Right lobe of liver (tissue), 6 donors: ENCODE measurements around the gene OBSL1. TPM values are rescaled to one million over a fixed set of nuclear protein-coding genes. Genes with fewer than 3 reads are reported as not detected.

Source experiments
- ATAC-seq, 4 donors: fragments of 200-7000 bp; cut with Tn5 transposase; one replicate each; pipeline ENCODE4 v1.9.1; 2020; ENCODE audit warnings: mild to moderate bottlenecking in 4 of 4, moderate library complexity in 4 of 4
- DNase-seq, 3 donors: peaks; one replicate each; pipeline ENCODE4 v3.0.0-alpha.2; 2020
- H3K27ac ChIP-seq, 3 donors: fragments of 200-600 bp; one replicate each; pipeline ENCODE4 v1.8.0; 2022
- H3K27me3 ChIP-seq, 2 donors: fragments of 200-600 bp; one replicate each; pipeline ENCODE4 v1.8.0; 2022
- H3K36me3 ChIP-seq, 4 donors: fragments of 200-600 bp; sonication (generic) in 1 of 4; one replicate each; pipeline versions ENCODE4 v1.5.1 to v1.8.0; 2017 to 2022; ENCODE audit warnings: control low read depth in 1 of 4
- H3K4me1 ChIP-seq, 4 donors: fragments of 200-600 bp; sonication (generic) in 1 of 4; one replicate each; pipeline versions ENCODE4 v1.5.1 to v1.8.0; 2017 to 2022; ENCODE audit warnings: control low read depth in 1 of 4
- H3K4me3 ChIP-seq, 3 donors: fragments of 200-600 bp; one replicate each; pipeline ENCODE4 v1.8.0; 2022
- H3K9me3 ChIP-seq, 4 donors: fragments of 200-600 bp; sonication (generic) in 1 of 4; one replicate each; pipeline versions ENCODE4 v1.5.1 to v1.8.0; 2017 to 2022; ENCODE audit warnings: control low read depth in 1 of 4
- POLR2A ChIP-seq: fragments of 450-650 bp; IDR thresholded peaks from one replicate; pipeline ENCODE4 v1.6.1; 2017; ENCODE audit warnings: antibody characterized with exemption, mild to moderate bottlenecking
- WGBS: methylation state at CpG from one replicate; pipeline ENCODE4 v1.1.6; 2018; ENCODE audit warnings: low coverage, low lambda C conversion rate; ENCODE audit not compliant: insufficient coverage; ENCODE audit errors: missing lambda C conversion rate; 5-methylcytosine and 5-hydroxymethylcytosine counted together
- intact Hi-C, 2 donors: fragments of 100-400 bp; cut with DNase I; formaldehyde crosslinking; loops; one replicate each; pipeline versions ENCODE4 v1.11.2 to v1.14.1; 2022
- total RNA-seq, 6 experiments: library from RNA; depleted of rRNA in 2 of 6; stranded (reverse); fragments of >200 nt in 2 of 6; fragmentation: NEBNext Ultra II Directional in 3 of 6; extraction: Animal tissue kit (Norgen Biotek cat#: 25700) in 3 of 6; gene quantifications; one replicate each; pipeline versions ENCODE4 v1.1.0 to v1.2.4, GENCODE V29; 2016 to 2023
- TF ChIP-seq, protein P1 (sequence below), 4 donors: fragments of 200-600 bp in 3 of 4; fragments of 450-650 bp in 1 of 4; IDR thresholded peaks; one replicate each; pipeline versions ENCODE4 v1.5.1 to v1.8.0; 2016 to 2022; ENCODE audit warnings: antibody characterized with exemption in 4 of 4, mild to moderate bottlenecking in 2 of 4
- donor health status: DM: no; HTN: yes; CAD: no.
- donor health status: DM: no; HTN: no; CAD: no.
- donor health status: DM: no; HTN: no; CAD: no.
- donor health status: DM: no; HTN: yes; CAD: no.
- donor health status: DM: no; HTN: yes; CAD: no.

OBSL1 gene
- total RNA-seq, 6 experiments from 2014 or later, result 27.0 to 42.5 (median 39.4) TPM

- Histone ChIP-seq H3K27ac (no peak overlapping the region), H3K36me3 (peaks cover 0 to 12% (median 3%) of the 10 kb centered on the region in 4 donors), H3K4me1 (no peaks in the 10 kb centered on the region), H3K9me3 (no peaks in the 10 kb centered on the region), H3K4me3 (no peak overlapping the region), H3K27me3 (no peaks in the 10 kb centered on the region)
- no peak for TF ChIP-seq POLR2A
- TF ChIP-seq, protein P1, sequence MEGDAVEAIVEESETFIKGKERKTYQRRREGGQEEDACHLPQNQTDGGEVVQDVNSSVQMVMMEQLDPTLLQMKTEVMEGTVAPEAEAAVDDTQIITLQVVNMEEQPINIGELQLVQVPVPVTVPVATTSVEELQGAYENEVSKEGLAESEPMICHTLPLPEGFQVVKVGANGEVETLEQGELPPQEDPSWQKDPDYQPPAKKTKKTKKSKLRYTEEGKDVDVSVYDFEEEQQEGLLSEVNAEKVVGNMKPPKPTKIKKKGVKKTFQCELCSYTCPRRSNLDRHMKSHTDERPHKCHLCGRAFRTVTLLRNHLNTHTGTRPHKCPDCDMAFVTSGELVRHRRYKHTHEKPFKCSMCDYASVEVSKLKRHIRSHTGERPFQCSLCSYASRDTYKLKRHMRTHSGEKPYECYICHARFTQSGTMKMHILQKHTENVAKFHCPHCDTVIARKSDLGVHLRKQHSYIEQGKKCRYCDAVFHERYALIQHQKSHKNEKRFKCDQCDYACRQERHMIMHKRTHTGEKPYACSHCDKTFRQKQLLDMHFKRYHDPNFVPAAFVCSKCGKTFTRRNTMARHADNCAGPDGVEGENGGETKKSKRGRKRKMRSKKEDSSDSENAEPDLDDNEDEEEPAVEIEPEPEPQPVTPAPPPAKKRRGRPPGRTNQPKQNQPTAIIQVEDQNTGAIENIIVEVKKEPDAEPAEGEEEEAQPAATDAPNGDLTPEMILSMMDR (IDR thresholded peaks at IDR 0.05), result no peak
- WGBS, result 57% methylated on average over 4 of the region's 5 CpGs
- intact Hi-C loops, result no loop called here
- DNase-seq, result no peak
- ATAC-seq, result peak in 2 of 4 donors; percentile 27 to 48
Observed at GRCh38 chr2:219603771-219604170, 32.4 kb upstream of the OBSL1 start.

DNA sequence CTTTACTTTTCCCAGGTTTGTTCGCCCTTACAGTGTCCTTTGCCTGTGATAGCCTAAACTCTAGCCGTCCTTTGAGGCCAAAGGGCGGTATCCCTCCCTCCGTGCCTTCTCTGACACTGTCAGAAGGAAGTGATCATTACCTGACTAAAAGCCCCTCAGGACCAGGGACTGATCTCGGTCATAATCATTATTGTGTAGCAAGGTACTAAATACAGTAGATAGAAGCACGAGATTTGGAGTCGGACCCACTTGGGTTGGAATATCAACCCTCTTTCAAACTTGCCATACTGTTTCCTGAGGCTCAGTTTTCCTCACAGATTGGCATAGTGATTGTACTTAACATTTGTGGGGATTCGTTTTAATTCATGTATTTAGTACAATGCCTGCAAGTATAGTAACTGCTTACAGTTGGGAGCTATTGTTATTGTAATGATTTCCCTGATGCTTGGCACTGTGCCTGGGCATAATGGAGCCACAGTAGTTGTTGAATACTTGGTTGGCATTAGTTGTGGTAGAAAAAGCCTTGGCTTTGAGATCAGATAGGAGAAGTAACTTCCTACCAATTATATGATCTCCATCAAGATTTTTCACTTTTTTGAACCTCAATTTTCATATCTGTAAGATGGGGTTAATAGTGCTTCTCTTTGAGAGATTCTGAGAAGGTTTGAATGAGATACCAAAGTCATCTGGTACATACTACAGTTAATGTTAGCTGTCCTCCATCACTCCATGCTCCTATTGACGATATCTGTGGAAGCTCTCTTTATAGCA, 27.2 kb upstream of the OBSL1 start:
- DNase-seq (no peak), ATAC-seq (no peak)
- TF ChIP-seq, protein P1 (IDR thresholded peaks at IDR 0.05), result no peak
- TF ChIP-seq POLR2A, result no peak
- Histone ChIP-seq H3K9me3 (no peaks in the 10 kb centered on the region), H3K4me3 (peak overlapping the region; percentile 53 to 79 (median 74)), H3K36me3 (peaks cover 0 to 6% (median 0%) of the 10 kb centered on the region in 4 donors), H3K27me3 (no peaks in the 10 kb centered on the region), H3K4me1 (peaks cover 0 to 5% (median 0%) of the 10 kb centered on the region in 4 donors), H3K27ac (peak overlapping the region; percentile 51 to 85 (median 80))
- WGBS, result 25% methylated on average over 8 of the region's 9 CpGs
- intact Hi-C loops, result no loop called here

DNA sequence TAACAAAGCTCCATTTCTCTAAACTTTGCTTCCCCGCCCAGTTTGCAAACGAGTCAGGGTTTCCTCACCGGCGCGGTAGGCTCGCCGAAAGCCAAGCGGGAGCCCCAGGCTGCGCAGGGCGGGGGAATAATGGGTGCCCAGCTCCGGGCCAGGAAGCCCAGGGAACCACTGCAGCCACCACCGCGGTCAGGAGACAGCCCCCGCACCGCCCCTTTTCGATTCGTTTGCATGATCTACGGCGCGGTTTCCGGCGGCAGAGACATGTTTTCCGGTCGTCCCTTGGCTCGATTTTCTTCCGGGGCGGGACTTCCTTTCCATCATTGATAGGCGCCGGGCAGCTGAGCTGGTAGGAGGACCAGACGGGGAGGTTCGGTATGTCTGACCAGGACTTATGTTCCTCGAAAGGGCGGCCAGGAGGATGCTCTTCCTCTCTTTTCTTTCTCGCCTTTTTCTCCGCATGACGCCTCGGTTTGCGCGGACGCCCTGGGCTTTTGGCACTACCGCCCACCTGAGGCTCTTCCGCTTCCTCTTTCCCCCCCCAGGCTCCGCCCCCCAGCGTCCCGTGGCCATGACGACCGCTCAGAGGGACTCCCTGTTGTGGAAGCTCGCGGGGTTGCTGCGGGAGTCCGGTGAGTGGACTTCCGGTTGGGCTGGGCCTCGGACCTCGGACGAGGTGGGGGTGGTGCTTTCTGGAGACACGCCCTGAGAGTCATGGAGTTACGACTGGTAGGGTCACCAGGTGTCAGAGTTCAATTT, 26.4 kb upstream of the OBSL1 start, which contains the start of gene STK11IP:
TSS of gene STK11IP (plus strand) at position 306 of the 756 bp plus-strand sequence. CDS start at position 569, 263 bp downstream.
- intact Hi-C loops, result no loop called here
- TF ChIP-seq, protein P1 (IDR thresholded peaks at IDR 0.05), result no peak
- TF ChIP-seq POLR2A, result peak; percentile 94
- no peaks in the 10 kb centered on the region for H3K27me3 ChIP-seq
- peaks cover 0 to 5% (median 0%) of the 10 kb centered on the region in 4 donors for H3K4me1 ChIP-seq
- ATAC-seq (peak; percentile 96 to 98 (median 96)), DNase-seq (peak; percentile 96 to 99 (median 99))
- peaks cover 0 to 6% (median 0%) of the 10 kb centered on the region in 4 donors for H3K36me3 ChIP-seq
- WGBS, result 0% methylated on average over 43 of the region's 57 CpGs
- peak within 1 kb of the TSS; percentile 85 for H3K27ac ChIP-seq
- peak within 1 kb of the TSS; percentile 53 to 79 (median 74) for H3K4me3 ChIP-seq
- no peaks in the 10 kb centered on the region for H3K9me3 ChIP-seq

GRCh38 chr2:219596954-219597551, 25.7 kb upstream of the OBSL1 start:
- intact Hi-C loops, result no loop called here
- H3K27ac ChIP-seq, result peak overlapping the region; percentile 85
- no peaks in the 10 kb centered on the region for H3K9me3 ChIP-seq
- ATAC-seq, result peak; percentile 6 to 13 (median 10)
- TF ChIP-seq, protein P1 (IDR thresholded peaks at IDR 0.05), result no peak
- TF ChIP-seq POLR2A, result no peak
- no peak for DNase-seq
- peak overlapping the region; percentile 53 to 79 (median 74) for H3K4me3 ChIP-seq
- H3K4me1 ChIP-seq, result peaks cover 0 to 5% (median 0%) of the 10 kb centered on the region in 4 donors
- no peaks in the 10 kb centered on the region for H3K36me3 ChIP-seq
- WGBS, result 9% methylated on average over 19 of the region's 19 CpGs
- no peaks in the 10 kb centered on the region for H3K27me3 ChIP-seq
